ENCODE results near the gene SMYD3.

- TF ChIP-seq, protein P1, sequence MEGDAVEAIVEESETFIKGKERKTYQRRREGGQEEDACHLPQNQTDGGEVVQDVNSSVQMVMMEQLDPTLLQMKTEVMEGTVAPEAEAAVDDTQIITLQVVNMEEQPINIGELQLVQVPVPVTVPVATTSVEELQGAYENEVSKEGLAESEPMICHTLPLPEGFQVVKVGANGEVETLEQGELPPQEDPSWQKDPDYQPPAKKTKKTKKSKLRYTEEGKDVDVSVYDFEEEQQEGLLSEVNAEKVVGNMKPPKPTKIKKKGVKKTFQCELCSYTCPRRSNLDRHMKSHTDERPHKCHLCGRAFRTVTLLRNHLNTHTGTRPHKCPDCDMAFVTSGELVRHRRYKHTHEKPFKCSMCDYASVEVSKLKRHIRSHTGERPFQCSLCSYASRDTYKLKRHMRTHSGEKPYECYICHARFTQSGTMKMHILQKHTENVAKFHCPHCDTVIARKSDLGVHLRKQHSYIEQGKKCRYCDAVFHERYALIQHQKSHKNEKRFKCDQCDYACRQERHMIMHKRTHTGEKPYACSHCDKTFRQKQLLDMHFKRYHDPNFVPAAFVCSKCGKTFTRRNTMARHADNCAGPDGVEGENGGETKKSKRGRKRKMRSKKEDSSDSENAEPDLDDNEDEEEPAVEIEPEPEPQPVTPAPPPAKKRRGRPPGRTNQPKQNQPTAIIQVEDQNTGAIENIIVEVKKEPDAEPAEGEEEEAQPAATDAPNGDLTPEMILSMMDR (IDR thresholded peaks at IDR 0.05): no peak
- TF ChIP-seq POLR2A (IDR thresholded peaks at IDR 0.05) (no peak), POLR2AphosphoS5 (IDR thresholded peaks at IDR 0.05) (no peak)
These were observed 664.0 kb downstream of the SMYD3 start for GRCh38 chr1:245843101-245843500.
